HG03342 (cell line): Measurements from ENCODE around the gene RNF213.

Experiments
- ATAC-seq: cut with Tn5 transposase; IDR thresholded peaks from one replicate; pipeline ENCODE4 v1.9.1; 2021; ENCODE audit warnings: mild to moderate bottlenecking, moderate library complexity; ENCODE audit not compliant: unreplicated experiment

RNF213 gene

GRCh38 chr17:80365001-80365965 lies 104.6 kb downstream of the RNF213 start:
- ATAC-seq = no peak

DNA sequence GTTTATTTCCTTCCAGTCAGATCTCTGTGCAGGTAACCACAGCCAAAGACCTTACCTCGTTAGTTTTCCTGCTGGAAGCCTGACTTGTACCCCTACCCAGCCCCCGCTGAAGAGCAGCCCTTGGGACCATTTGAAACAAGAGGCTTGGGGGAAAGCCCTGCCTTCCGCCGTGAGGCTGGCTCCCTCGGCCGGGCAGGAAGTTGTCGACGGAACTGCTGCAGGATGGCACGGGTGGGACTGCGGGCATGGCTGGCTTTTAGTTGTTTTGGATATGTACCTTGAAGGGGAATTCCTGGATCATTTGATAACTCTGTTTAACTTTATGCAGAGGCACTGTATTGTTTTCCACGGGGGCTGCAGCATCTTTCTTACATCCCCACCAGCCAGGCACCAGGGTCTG lies 105.3 kb downstream of the RNF213 start:
- no peak for ATAC-seq

GRCh38 chr17:80367503-80367902 lies 106.9 kb downstream of the RNF213 start:
- ATAC-seq = no peak

- no peak for ATAC-seq
Measured at GRCh38 chr17:80371196-80371595, 110.5 kb downstream of the RNF213 start.

- ATAC-seq = no peak
Measured at GRCh38 chr17:80372456-80372855, 111.8 kb downstream of the RNF213 start.

DNA sequence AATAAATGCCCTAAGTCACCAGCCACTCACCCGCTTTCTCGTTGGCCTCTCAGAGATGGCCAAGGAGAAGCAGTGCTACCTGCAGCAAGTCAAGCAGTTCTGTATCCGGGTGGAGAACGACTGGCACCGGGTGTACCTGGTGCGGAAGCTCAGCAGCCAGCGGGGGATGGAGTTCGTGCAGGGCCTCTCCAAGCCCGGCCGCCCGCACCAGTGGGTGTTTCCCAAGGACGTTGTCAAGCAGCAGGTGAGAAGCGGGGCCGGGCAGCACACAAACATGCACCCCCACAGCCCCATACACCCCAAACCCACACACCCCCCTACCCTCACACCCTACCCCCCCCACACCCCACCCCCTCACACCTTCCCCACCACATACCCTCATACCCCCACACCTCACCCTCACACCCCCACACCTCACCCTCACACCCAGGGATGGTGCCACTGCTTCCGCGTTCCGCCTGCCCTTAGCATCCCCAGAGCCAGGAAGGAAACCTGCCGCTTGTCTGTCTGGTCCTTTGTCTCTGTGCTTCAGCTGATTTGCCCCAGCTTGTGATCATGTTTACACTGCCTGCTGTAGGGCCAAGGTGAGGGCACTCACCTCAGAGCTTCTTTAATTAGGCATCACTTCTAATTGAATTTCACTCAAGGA lies 112.4 kb downstream of the RNF213 start:
- ATAC-seq = no peak

DNA sequence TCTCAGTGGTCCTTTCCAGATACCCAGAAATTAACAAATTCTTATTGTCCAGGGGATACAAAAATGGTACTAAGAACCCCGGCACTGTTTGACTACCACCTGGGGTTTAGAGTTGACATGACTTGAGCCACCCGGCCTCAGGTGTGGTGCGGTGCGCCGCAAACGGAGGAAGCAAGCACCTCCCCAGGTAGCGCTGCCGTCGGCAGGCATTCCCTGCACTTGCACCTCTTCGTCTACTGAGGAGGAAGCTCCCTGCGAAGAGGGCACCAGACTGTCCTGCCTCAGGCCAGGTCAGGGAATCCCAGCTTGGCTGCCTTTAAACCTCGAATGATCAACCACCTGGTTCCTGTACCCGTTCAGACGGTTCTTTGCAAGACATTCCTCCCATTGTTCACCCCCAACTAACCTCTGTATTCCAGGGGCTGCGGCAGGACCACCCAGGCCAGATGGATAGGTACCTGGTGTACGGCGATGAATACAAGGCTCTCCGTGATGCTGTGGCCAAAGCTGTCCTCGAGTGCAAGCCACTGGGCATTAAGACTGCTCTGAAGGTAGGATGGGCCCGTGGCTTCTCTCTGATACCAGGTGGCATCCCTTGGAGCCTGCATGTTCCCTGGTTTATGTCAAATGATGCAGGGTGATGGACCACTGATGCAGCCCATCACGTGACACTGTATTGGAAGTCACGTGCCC lies 113.5 kb downstream of the RNF213 start:
- ATAC-seq = no peak

GRCh38 chr17:80374732-80375585 lies 114.3 kb downstream of the RNF213 start:
- ATAC-seq = no peak

DNA sequence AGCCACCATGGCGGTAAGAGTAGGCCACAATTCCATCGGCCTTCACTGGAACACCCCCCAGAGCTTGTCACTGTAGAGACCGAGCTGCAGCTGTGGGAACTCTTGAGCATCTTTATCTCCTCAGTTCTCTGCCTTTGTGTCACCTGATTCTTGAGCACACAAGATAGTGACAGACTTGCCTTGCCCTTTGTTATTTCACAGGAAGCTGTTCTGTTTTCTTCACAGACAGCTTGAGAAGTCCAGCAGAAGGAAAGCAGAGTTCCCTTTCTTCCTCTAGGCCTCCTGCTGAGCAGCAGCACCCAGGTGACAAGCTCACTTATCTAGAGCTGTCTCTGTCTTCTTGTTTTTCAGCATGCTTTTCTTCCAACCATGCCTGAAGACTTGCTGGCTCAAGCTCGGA lies 115.9 kb downstream of the RNF213 start:
- no peak for ATAC-seq

DNA sequence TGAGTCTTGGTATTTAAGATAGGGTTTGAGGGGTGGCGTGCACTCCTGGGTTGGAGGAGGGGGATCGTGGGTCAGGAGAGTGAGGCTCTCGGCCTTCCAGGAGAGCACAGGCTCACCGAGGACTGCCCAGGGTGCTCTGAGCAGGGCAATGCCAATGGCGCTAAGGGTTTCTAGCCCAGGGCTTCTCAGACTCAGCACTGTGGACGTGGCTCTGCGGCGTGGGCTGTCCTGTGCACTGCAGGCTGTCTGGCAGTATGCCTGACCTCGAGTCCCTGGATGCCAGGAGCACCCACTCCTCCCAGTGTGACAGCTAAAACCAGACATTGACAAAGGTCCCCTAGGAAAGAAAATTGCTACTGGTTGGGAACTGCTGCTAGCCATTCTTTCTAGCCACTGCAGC lies 117.1 kb downstream of the RNF213 start:
- ATAC-seq = no peak

DNA sequence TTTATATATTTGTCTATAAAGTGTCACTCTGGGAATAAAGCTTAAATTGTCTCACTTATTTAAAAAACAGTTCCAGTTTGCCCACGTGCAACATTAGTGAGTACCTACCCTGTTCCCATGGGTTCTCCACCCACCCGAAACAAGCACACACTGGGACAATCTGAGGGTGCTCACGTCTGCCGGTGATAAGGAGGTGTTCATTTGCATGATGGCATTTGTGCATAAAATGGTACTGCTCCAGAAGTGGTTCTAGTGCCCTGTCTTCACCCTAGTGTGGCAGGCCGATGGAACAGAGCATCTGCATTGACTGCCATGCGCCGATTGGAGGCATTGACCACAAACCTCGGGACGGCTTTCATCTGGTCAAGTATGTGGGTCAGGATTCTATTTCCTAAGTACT lies 118.7 kb downstream of the RNF213 start:
- ATAC-seq = no peak

DNA sequence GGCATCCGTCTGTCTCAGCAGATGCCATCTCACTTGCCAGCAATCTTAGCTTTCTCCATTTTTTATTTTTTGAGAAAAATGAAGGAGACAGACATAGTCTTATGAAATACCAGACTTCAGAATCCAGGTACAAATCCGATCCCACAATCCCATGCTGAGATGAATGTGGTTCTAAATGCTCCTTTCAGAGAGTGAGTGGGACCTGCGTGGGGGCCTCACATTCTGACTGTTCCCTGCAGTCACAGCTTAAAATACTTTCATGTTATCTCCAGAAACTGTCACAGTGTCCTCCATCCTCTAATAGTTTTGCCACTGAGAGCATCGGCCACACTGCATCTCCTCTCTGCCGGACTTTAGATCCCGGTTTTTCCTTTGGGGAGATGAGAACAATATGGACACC lies 119.4 kb downstream of the RNF213 start:
- ATAC-seq = no peak

- ATAC-seq = no peak
Measured at GRCh38 chr17:80380555-80381002, 119.9 kb downstream of the RNF213 start.

DNA sequence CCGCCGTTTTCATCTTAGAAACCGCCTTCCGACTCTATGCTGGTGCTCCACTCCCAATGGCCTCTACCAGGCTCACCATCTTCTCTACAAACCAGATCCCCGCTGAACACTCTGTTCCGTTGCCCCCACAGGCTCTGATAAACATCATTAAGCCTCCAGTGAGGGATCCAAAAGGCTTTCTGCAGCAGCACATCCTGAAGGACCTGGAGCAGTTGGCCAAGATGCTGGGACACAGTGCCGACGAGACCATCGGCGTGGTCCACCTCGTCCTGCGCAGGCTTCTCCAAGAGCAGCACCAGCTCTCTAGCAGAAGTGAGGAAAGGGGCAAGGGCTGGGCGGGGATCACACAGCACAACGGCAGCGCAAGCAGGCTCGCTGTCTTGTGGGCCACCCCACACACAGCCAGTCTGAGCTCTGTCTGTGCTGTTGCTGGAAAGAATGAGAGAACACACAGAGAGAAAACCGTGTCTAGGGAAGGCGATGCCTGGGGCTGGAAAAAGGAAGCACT lies 120.8 kb downstream of the RNF213 start:
- no peak for ATAC-seq

DNA sequence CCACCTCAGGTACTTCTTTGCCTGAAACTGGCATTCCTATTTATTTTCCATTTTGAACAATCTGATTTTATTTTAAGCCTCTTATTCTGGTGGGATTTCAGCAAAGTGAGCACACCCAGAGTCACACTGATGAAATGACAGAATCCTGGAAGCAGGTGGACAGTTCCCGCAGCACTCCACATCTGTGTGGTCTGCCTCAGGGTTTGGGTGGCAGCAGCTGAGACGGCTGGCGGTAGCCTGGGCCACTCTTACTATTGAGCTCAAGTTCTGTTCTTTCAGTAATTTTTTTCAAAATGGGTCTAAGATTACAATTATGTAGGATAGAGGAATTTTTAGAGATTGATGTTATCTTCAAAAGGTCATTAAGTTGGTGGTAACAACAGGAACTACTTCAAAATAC lies 121.8 kb downstream of the RNF213 start:
- ATAC-seq = no peak

DNA sequence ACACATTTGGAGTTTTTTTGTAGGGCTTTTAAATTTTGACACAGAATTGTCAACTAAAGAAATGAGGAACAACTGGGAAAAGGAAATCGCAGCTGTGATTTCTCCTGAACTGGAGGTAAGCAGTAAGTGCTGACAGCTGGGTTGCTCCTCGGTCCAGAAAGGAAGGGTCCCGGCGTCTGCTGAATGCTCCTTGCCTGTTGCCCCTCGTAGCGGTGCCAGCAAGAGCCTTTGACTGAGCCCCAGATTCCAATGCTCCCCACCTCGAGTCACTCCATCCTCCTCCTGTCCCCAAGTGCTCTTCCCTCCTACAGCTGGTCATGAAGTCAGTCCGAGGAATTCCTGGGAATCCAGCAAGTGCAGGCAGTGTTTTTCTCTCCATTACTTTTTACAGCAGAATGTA lies 122.3 kb downstream of the RNF213 start:
- ATAC-seq = no peak

DNA sequence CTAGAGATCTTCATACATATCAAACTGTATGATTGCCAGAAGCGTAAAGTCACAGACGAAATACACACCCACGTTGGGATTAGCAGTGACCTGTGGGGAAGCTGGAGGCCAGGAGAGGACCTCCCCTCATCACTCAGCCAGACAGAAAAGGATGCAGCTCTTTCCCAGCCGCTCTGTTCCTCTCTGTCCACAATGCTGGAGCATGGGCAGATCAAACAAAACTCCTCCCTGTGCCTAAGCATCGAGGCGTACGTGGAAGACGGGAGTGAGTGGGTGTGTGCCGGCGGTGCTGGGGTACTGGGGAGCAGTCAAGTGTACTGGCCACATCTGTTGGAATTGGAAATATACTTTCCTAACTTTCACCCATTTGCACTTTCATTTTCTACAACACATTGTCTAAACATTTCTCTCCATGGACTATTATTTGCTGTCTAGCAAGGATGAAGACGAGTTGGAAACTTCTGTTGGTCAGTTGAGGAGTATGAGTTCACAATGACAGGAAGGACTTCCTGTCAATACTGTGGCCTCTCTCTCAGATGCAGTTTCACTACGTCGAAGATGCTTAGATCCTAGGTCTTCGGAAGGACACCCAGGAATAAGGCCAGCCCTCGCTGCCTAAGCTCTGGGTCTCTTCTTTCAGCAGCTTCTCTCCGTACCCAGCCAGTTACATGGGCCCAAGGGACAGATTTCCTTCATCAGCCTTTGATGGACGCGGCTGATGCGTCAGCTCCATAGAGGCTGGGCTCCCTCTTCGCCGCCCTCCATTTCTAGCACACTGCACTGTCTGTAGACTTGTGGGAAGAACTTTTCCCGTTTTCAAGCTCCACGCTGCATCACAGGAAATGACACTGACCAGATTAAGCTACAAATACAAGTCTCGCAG lies 123.7 kb downstream of the RNF213 start:
- ATAC-seq = no peak

- ATAC-seq = no peak
Measured at GRCh38 chr17:80385046-80385445, 124.4 kb downstream of the RNF213 start.

DNA sequence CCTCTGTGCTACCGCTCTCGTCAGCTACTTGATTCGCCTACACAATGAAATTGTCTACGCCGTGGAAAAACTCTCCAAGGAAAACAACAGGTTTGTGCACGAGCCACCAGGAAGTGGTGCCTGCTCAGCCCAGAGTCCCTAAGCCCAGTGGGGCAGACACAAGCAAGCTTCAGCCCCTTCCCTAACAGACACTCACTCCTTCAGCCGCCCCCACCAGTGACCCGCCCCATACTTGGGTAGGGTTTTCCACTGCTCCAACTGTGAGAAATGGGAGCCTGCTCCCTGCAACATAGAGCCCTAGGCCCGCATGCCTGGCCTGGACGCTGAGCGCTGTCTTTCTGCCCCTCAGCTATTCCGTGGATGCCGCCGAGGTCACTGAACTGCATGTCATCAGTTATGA lies 125.7 kb downstream of the RNF213 start:
- ATAC-seq = no peak
